ENCODE measurements around the gene CELA2A.
"Not testable (repeated sequence)": the region's sequence is repeated elsewhere in the genome, so short reads cannot be mapped to it uniquely, and the experiment has no call there.

The CELA2A gene

DNA sequence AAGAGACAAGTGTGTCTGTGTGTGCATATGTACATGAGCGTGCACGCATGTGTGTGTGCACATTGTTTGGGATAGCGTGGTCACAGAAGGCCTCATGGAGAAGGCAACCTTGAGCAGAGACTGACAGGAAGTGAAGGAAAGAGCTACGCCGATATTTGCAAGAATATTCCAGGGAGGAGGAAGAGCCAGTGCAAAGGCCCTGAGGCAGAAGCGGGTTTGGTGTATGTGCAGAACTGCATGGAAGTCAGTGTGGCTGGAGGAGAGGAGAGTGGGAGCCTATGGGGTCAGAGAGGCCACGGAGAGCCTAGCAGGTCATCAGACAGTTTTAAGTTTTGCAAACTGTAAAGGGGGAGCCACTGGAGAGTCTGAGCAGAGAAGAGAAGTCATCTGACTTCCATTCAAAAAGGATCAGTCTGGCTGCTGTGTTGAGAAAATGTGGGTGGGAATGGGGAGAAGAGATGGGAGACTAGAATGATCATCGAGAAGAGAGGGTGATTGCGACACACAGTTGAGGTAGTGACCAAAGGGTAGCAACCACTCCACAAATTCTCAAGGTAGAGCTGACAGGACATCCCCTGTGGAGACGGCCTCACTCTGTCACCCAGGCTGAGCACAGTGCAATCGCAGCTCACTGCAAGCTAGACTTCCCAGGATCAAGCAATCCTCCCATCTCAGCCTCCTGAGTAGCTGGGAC, 23.3 kb downstream of the CELA2A start:
- TF ChIP-seq, protein P1, sequence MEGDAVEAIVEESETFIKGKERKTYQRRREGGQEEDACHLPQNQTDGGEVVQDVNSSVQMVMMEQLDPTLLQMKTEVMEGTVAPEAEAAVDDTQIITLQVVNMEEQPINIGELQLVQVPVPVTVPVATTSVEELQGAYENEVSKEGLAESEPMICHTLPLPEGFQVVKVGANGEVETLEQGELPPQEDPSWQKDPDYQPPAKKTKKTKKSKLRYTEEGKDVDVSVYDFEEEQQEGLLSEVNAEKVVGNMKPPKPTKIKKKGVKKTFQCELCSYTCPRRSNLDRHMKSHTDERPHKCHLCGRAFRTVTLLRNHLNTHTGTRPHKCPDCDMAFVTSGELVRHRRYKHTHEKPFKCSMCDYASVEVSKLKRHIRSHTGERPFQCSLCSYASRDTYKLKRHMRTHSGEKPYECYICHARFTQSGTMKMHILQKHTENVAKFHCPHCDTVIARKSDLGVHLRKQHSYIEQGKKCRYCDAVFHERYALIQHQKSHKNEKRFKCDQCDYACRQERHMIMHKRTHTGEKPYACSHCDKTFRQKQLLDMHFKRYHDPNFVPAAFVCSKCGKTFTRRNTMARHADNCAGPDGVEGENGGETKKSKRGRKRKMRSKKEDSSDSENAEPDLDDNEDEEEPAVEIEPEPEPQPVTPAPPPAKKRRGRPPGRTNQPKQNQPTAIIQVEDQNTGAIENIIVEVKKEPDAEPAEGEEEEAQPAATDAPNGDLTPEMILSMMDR (conservative IDR thresholded peaks at IDR 0.05) = no peak
- no peak overlapping the region for H3K27ac ChIP-seq

DNA sequence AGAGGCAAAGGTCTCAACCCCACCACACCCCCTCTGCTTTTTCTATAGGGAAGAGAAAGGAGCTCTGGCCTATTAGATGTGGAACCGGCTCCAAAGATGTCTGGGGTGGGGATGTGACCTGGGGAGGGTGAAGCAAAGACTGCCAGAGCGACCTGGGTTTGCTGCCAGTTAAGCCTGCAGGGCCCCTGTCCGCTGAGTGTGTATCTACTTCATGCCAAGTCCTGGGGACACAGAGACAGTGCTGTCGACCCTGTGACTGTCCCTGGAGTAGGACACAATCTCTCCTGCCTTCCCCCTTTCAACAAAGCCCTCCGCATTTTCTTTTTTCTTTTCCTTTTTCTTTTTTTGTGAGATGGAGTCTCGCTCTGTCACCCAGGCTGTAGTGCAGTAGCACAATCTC, 25.9 kb downstream of the CELA2A start:
- not testable (repeated sequence) for H3K27ac ChIP-seq

DNA sequence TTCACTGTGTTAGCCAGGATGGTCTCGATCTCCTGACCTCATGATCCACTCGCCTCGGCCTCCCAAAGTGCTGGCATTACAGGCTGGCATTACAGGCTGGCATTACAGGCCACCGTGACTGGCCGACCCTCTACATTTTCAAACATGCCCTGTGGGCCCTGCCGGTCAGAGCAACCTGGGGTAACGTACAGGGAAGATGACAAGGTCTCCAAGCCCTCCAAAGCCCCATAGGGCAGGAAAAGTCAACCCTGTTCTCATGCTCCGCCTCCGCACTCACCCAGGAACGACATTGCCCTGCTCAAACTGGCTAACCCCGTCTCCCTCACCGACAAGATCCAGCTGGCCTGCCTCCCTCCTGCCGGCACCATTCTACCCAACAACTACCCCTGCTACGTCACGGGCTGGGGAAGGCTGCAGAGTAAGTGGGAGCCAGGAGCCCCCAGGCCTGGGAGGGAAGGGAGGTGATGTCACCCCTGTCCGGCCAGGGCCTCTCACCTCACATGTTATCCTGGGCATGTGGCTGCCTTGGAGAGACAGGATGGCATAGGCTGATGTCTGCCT, 26.5 kb downstream of the CELA2A start:
- not testable (repeated sequence) for H3K27ac ChIP-seq

- TF ChIP-seq, protein P1 (conservative IDR thresholded peaks at IDR 0.05) = no peak
Observed at GRCh38 chr1:15483971-15484370, 27.4 kb downstream of the CELA2A start.

DNA sequence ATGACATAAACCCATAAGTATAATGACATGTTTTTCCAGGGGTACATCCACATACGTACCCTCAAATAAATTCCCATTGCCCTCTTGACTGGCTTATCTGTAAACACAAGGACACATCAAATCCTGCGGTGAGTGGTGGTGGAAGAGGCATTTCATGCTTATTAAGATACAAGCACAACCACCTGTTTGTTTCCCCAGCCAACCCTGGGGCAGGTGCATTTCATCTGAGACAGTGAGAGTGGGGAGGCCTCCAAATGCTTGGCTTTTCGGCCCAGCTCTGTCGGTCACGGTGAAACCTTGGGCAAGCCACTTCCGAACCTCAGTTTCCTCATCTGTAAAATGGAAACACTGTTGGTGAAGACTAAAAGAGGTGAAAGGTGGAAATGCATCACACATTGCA, 27.9 kb downstream of the CELA2A start:
- H3K27ac ChIP-seq = not testable (repeated sequence)

More at GRCh38 chr1:15483971-15484370, 27.4 kb downstream of the CELA2A start:
- no peak overlapping the region for H3K27ac ChIP-seq

GRCh38 chr1:15485636-15486035, 29.1 kb downstream of the CELA2A start:
- TF ChIP-seq, protein P1 (conservative IDR thresholded peaks at IDR 0.05) = no peak

DNA sequence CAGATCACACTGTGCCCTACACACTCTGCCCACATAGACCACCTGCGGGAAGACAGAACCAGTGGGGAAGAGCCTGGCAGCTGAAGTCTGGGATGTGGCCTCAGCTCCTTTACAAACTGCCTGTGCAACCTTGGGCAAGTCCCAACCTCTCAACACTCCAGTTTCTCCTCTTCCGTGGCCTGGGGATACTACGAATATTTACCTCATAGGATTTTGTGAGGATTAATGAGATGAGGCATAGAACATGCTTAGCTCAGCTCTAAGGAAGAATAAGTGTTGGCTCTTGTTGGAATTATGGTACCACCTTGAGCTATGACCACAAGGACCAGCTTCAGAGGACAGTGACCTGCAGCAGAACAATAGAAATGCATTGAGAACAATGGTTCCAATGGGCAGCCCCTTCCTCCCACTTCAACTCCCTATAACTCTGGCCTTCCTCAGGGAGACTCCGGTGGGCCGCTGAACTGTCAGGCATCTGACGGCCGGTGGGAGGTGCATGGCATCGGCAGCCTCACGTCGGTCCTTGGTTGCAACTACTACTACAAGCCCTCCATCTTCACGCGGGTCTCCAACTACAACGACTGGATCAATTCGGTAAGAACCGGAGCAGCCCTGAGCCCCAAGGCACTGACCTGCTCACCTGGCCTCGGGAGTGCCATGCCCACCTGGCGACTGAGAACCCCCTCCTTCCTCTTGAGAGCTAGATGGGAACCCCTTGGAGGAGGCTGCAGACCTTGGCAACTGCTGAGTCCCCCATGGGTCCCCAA, 30.5 kb downstream of the CELA2A start:
- H3K27ac ChIP-seq = not testable (repeated sequence)

More at GRCh38 chr1:15485636-15486035, 29.1 kb downstream of the CELA2A start:
- H3K27ac ChIP-seq = no peak overlapping the region

DNA sequence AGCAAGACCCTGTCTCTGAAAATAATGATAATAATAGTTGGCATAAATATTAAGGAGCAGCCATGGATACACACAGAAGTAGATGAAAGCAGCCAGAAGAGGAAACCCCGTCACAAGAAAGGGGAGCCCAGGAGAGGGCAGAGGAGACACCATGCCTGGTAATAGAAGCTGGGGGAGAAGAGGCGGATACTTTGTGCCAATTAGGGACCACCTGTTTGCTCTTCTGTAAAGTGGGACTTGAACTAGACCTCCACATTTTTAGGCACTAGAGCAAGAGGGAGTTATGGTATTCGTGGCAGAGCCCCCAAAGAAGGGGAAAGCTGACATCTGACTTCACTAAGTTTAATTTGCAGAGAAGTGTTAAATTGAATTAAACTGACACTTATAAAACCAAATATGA, 31.8 kb downstream of the CELA2A start:
- TF ChIP-seq, protein P1 (conservative IDR thresholded peaks at IDR 0.05) = no peak
- H3K27ac ChIP-seq = no peak overlapping the region

- H3K27ac ChIP-seq = no peak overlapping the region
- TF ChIP-seq, protein P1 (conservative IDR thresholded peaks at IDR 0.05) = no peak
Observed at GRCh38 chr1:15489052-15489736, 32.7 kb downstream of the CELA2A start.

GRCh38 chr1:15491010-15491409, 34.5 kb downstream of the CELA2A start:
- H3K27ac ChIP-seq = not testable (repeated sequence)

Measured in VCaP (cell line).